Astrocyte (in vitro differentiated cells and primary cell): ENCODE measurements around the gene TENM3.

ENCODE experiments used
- EZH2 ChIP-seq: IDR thresholded peaks from 2 replicates; pipeline ENCODE4 v1.6.1; 2012; ENCODE audit warnings: mild to moderate bottlenecking, low read length, inconsistent platforms; ENCODE audit not compliant: insufficient read depth
- TF ChIP-seq, protein P1 (sequence below): IDR thresholded peaks from 2 replicates; pipeline ENCODE4 v1.5.1; 2011; ENCODE audit warnings: low read depth, mild to moderate bottlenecking, inconsistent platforms, low read length, moderate library complexity; ENCODE audit not compliant: insufficient read depth

GRCh38 chr4:182589100-182589499 is 345.9 kb downstream of the TENM3 start:
- TF ChIP-seq, protein P1, sequence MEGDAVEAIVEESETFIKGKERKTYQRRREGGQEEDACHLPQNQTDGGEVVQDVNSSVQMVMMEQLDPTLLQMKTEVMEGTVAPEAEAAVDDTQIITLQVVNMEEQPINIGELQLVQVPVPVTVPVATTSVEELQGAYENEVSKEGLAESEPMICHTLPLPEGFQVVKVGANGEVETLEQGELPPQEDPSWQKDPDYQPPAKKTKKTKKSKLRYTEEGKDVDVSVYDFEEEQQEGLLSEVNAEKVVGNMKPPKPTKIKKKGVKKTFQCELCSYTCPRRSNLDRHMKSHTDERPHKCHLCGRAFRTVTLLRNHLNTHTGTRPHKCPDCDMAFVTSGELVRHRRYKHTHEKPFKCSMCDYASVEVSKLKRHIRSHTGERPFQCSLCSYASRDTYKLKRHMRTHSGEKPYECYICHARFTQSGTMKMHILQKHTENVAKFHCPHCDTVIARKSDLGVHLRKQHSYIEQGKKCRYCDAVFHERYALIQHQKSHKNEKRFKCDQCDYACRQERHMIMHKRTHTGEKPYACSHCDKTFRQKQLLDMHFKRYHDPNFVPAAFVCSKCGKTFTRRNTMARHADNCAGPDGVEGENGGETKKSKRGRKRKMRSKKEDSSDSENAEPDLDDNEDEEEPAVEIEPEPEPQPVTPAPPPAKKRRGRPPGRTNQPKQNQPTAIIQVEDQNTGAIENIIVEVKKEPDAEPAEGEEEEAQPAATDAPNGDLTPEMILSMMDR: no peak
- TF ChIP-seq EZH2: no peak
